T-helper 1 cell (primary cell): ENCODE results near the gene NUP210L.

Experiments used
- DNase-seq, 5 donors: peaks; one replicate each; pipeline ENCODE4 v3.0.0-alpha.2; 2012 to 2020

NUP210L gene

DNA sequence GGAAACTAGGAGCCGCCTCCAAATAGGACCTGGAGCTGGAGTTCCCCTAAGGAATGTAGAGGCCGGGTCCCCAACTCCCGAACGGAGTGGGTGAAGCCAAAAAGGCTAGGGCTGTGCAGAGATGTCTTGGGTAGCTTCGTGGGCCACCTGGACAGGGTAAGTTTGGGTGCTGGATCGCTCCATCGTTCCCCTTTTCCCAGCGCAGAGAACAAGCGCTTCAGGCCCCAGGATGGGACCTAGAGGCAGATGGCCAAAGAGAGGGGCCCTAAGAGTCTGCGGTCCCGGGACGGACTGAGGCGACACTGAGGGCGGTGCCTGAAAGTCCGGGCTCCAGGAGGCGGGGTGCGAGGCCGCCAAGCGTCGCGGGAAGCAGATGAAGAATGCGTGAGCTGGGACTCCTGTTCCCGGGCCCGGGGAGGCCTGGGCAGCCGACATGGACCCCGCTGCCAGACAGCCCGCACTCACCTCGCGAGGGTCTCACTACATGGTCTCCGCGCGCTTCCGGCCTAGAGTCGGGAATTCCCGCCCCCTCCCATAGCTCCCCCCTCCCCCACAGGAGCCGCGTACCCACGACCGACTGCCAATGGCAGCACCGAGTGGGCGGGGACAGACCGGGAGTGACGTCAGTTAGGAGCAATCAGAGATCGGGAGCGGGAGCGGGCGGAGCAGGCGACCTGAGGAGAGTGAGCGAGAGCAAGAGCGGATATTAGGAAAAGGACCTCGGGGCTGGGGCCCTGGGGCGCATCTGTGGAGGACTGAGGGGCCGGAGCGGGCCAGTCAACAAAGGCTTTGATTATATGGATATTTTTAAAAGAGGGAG, 191.6 kb downstream of the NUP210L start, which contains the start of gene SLC39A1:
TSS of gene SLC39A1 (minus strand) at position 508 of the 820 bp plus-strand sequence. CDS start 822 bp downstream, outside the sequence.
- DNase-seq = peak; percentile 92 to 96 (median 93)

GRCh38 chr1:153962088-153963029, 192.5 kb downstream of the NUP210L start:
- no peak for DNase-seq

DNA sequence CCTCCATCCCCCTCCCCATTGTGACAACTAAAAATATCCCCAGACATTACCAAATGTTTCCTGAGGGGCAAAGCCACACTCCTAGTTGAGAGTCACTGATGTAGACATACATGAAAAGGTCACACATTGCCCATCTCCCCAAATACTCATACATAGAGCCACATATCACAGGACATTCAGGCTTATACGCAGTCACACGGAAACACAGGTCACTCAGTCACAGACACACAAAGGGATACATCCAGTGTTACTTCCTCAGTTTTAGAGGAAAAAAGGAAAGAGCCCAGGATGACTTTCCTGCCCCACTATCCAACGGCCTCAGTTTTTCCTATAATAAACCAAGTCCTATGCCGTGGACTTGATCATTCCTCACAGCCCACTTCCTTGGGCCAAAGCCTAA, 193.5 kb downstream of the NUP210L start:
- DNase-seq = no peak

GRCh38 chr1:153960206-153960605, 194.7 kb downstream of the NUP210L start:
- no peak for DNase-seq

GRCh38 chr1:153959454-153959853, 195.4 kb downstream of the NUP210L start:
- DNase-seq = no peak

DNA sequence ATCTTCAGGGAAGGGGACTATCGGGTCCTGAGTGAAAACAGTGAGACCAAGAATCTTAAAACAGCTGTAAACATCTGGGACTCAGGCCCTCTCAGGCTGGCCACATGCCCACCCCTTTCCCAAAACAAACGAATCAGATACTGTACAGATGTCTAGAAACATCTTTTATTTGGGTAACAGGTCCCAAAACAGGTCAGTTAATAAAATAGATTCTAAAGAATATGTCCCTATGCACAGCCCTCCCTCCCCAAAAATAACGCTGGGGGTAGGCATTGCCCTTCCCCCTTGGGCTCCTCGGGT, 196.0 kb downstream of the NUP210L start:
- DNase-seq = no peak

DNA sequence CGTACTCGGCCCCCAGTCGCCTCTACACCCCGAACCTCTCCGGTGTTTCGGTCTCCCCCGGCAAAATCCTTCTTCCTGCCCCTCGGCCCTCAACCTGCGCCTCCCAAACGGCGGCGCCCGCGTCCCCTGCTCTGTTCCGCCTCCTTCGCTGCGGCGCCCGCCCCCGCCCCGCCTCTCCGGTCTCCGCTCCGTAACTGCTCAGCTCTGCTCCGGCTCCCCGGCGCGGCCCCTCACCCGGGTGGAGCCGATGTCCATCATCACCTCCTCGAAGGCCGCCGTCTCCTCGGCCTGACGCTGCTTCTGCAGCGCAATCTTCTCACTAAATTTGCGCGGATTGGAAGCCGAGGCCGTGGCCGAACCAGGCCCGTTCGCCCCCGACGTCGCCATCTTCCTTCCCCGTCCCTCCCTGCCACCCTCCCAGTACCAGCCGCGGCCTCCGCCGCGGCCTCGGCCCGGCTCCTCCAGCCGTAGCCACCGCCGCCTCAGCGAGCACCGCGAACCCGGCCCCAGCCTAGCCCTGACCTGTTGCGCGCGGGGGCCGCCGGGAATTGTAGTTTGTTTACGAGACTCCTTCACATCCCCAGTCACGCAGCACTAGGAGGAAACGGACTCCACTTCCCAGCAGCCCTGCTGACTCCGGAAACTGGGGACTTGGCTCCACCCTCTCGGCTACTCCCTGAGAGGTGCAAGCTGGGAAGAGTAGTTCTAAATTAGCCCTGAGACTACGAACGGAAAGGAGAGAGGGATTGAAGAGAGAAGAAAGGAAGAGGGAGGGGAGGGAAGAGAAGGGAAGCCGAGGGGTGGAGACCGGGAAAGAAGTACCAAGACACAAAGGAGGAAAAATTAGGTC, 196.5 kb downstream of the NUP210L start, which contains the start of gene CRTC2:
TSS of gene CRTC2 (minus strand) at position 502 of the 850 bp plus-strand sequence. CDS start at position 387, 115 bp downstream.
- peak; percentile 93 to 98 (median 96) for DNase-seq

DNA sequence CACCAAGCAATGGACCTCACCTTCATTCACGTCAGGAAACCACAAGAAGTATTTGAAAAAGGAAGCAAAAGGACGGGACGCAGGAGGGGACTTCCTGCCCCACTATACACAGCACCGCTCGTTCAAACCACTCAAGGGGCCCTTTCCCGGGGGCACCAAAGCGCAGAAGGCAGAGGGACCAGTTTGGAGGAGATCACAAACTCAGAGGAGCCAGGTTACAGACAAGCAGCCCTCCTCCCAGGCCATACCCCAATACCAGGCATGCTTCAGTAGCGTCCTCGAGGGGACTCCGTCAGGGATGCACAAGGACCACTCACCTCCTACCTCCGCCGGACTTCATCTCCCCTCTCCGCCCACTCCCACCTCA, 197.1 kb downstream of the NUP210L start:
- peak in 3 of 5 donors; percentile 22 to 61 (median 28) for DNase-seq

GRCh38 chr1:153956997-153957715, 197.7 kb downstream of the NUP210L start:
- no peak for DNase-seq

DNA sequence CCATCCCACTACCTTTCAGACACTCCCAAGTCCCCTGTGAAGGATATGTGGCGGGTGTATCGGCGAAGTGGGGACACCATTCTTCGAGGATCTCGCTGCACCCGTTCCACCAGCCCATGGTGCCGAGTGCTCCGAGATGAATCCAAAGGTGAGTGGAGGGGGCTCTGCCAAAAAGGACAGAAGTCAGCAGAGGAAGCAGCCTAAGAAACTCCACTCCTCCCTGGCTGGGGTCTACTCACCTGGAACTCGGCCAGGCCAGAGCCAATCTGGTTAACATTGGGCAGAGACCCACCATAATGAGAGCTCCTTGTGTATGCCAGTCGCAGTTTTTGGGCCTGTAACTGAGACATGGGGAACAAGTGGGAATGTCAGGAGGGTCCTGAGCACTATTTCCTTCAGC, 200.0 kb downstream of the NUP210L start:
- no peak for DNase-seq

DNA sequence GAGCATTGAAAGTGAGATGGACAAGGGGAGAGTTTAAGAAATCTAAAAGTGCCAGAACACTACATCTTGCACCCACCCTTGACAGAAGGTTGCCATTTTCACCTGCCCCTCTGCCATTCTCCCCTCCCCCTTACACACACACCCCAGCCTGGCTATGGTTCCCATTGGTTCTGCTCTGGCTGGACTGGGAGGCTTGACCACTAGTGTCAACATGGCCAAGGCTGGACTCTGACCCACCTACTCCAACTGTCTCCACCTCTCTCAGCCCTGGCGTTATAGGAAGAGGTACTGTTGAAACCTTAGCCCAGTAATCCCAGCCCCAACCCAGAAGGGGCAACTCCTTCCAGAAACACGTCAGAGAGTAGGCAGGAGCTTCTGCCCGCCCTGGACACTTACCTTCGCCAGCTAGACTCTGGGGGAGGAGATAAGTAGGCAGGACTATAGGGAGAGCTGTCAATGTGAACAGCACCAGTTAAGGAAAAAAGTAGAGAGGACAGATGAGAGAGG, 201.0 kb downstream of the NUP210L start:
- DNase-seq = no peak

DNA sequence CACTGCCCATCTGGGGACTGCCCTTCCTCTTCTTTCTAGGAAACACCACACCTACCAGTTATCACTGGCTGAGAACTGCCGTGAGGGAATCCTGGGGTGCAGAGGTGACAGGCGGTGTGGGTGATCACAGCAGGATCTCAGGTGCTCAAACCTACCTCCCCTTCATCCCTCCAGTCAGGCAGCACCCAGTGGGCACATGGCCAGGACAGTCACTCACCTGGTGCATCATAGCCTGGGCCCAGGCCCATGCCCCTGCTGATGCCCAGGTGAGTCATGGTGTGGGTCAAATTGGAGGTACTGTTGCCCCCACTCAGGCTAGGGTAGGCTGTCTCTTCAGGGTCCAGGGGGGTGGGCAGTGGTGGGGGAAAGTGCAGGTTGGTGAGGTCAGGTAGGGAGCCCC, 203.1 kb downstream of the NUP210L start:
- DNase-seq = no peak

DNA sequence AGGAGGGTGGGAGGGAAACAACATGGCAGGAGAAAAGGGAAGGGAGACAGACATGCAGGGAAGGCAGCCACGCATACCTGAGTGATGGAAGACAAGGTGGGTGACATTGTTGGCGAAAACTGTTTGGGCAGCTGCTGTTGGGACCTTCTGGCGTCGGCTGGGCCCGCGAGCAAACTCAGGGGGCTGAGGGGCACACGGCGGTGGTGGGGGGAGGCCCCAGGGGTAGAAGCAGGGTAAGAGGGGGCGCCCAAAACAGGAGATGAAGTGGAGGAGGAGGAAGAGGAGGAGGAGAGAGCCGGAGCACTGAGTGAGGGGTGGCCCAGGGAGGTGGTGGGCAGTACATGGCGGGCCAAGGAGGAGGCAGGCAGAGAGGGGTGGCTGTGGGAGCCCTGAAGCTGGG, 203.7 kb downstream of the NUP210L start:
- no peak for DNase-seq

DNA sequence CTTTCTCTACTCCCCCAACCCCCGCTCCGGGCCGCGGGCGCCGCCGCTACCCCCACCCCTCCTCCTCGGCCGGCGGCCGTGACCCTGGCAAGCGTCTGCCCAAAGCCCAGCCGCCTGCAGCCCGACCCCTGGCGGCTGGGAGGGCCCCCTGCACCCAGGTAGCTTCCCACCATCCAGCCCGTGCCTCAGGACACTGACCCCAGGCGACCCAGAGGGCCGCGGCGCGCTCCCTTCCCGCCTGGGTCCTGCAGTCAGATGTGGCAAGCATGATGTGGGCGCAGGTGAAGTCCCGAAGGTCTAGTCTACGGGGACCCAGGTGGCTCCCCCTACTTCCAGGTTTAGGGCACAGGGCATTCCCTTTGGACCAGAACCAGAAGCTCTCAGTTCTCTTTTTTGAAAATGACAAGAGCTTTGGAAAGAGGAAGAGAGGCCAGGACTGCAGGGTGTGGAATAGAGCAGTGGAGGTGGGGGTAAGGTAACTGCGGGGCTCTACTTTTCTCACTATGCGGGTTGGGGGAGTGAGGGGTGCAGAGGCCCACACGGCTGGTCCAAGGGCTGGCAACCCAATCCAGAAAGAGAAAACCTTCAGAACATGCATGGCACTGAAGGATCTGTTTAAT, 208.1 kb downstream of the NUP210L start, which contains the start of gene DENND4B:
TSS of gene DENND4B (minus strand) at position 97 of the 620 bp plus-strand sequence. CDS start 2,344 bp downstream, outside the sequence.
- DNase-seq = peak; percentile 52 to 82 (median 67)

DNA sequence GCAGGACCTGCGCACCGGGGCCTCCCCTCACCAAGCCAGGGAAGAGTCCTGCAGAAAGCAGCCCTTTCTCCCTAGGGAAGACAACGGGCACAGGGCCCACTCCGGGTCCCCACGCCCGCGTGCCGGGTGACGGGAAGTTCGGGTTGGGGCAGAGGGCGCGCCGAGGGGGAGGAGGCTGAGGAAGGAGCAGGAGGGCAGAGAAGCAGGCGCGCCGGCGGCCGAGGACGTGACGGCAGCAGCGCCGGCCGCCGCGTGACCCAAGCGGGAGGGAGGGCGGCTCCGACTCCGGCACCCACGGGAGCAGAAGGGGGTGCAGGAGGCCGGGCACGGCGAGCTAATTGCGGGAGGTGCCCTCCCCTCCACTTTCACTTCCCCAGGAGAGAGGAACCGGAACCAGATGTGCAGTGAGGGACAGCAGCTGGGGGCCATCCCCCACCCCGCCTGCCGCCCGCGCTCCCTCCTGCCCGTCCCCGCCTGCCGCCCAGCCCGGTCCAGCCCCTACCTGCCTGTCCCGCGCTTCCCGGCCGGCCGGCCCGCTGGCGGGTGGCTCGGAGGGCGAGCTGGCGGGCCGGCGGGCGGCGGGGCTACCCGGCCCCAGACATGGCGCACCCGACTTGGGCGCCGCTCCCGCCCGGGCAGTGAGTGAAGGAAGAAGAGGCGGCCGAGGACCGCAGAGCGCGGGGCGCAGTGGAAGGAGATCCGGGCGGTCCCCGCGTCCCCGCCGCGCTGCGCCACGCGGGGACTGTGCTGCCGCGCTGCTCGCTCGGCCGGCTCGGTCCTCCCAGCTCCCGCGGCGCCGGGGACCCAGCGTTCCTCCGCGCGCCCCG, 208.9 kb downstream of the NUP210L start:
- DNase-seq = peak; percentile 63 to 84 (median 74)

DNA sequence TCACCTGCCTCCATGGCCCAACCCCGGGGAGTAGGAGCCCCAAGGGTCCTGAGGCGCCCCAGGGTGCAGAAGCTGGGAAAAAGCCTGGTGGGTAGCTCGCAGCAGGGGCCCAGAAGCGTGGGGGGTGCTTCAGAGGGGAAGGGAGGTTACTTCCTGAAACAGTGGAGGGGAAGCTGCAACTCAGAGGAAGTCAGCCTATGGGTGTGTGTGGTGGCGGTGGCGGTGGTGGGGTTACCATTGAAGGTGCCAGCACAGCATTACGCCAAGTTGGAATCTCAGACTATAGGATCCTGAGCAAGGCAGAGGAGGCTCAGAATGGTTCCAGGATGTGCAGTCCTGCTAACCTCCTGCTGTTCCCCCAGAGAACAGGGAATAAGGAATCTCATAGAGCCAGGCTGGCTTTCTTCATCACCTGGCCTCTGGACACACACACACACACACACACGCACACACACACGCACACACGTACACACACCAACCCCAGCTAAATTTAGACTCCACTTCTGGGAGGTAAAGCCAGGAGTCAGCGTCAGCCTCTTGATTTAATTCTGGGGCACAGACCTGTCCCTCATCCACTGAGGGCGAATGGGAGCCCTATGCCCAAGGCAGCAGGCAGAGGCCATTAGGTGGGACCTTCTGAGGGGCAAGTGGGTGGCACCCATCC, 209.6 kb downstream of the NUP210L start:
- peak; percentile 61 to 85 (median 73) for DNase-seq

DNA sequence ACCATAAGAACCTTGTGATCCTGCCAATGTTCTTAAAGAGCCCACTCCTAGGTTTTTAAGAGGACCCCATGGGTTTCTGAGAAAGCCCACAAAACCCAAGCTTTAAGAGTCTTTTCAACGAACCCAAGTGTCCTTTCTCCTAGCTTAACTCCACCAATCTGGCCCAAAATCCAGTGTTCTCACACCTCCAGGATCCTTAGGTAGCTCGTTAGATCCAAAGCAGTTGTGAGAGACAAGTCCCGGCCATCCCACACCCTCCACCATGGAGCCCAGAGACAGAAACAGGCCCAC, 210.1 kb downstream of the NUP210L start:
- no peak for DNase-seq

GRCh38 chr1:153944005-153944826, 210.7 kb downstream of the NUP210L start:
- peak in 1 of 5 donors; percentile 50 for DNase-seq
